PC-9 (cell line): Measurements from ENCODE around the gene MAGIX. TPM values are rescaled to one million over a fixed set of nuclear protein-coding genes. Genes with fewer than 3 reads are reported as not detected.

Experiments used
- BruUV-seq: library from RNA; stranded (reverse); fragments of 400-500 nt; replicated peaks from 2 replicates; lab custom pipeline; 2021; lab: Mats Ljungman, UMichigan
- CTCF ChIA-PET: fragments of 300-600 bp; sonication (Branson Sonifier 250); formaldehyde crosslinking; loops from one replicate; lab custom pipeline; 2022; ENCODE audit warnings: antibody characterized with exemption; lab: Charles Lee
- POLR2A ChIA-PET: fragments of 300-600 bp; sonication (Branson Sonifier 250); formaldehyde crosslinking; loops from one replicate; lab custom pipeline; 2022; ENCODE audit warnings: antibody characterized with exemption; ENCODE audit not compliant: unreplicated experiment; lab: Charles Lee
- DNase-seq, 2 experiments: peaks; one replicate each; pipeline versions ENCODE4 v3.0.0 to v3.0.0-alpha.2; 2015 to 2022; ENCODE audit warnings: mixed read lengths in 1 of 2
- H2AFZ ChIP-seq: fragments of 200-600 bp; sonication (generic); 2 replicates; pipeline ENCODE4 v1.8.1; 2017; ENCODE audit warnings: antibody characterized with exemption
- H3F3A ChIP-seq: fragments of 200-600 bp; sonication (generic); 2 replicates; pipeline ENCODE4 v1.8.1; 2017; ENCODE audit warnings: antibody characterized with exemption, mild to moderate bottlenecking, low read depth; ENCODE audit not compliant: insufficient read depth
- H3K27ac ChIP-seq: fragments of 200-600 bp; sonication (generic); 2 replicates; pipeline ENCODE4 v1.6.1; 2016; ENCODE audit warnings: mixed run types
- H3K27me3 ChIP-seq: fragments of 200-600 bp; sonication (generic); 2 replicates; pipeline ENCODE4 v1.6.1; 2016; ENCODE audit warnings: low read depth, mixed run types; ENCODE audit not compliant: insufficient read depth
- H3K36me3 ChIP-seq: fragments of 200-600 bp; sonication (generic); 2 replicates; pipeline ENCODE4 v1.6.1; 2016; ENCODE audit warnings: low read depth, mixed run types
- H3K4me1 ChIP-seq: fragments of 200-600 bp; sonication (generic); replicated peaks from 2 replicates; pipeline ENCODE4 v1.6.1; 2016; ENCODE audit warnings: mixed run types; ENCODE audit not compliant: insufficient read depth
- H3K4me2 ChIP-seq: fragments of 200-600 bp; sonication (generic); 2 replicates; pipeline ENCODE4 v1.6.1; 2017; ENCODE audit warnings: mixed run types
- H3K4me3 ChIP-seq: fragments of 200-600 bp; sonication (generic); 2 replicates; pipeline ENCODE4 v1.6.1; 2016; ENCODE audit warnings: mixed run types
- H3K79me2 ChIP-seq: fragments of 200-600 bp; sonication (generic); 2 replicates; pipeline ENCODE4 v1.6.1; 2017; ENCODE audit warnings: low read depth, mixed run types
- H3K9me2 ChIP-seq: fragments of 200-600 bp; sonication (generic); 2 replicates; pipeline ENCODE4 v1.8.1; 2017; ENCODE audit warnings: mild to moderate bottlenecking; ENCODE audit not compliant: insufficient read depth
- H3K9me3 ChIP-seq: fragments of 200-600 bp; sonication (generic); 2 replicates; pipeline ENCODE4 v1.8.1; 2016; ENCODE audit warnings: low read depth; ENCODE audit not compliant: insufficient read depth
- H4K20me1 ChIP-seq: fragments of 200-600 bp; sonication (generic); 2 replicates; pipeline ENCODE4 v1.8.1; 2017; ENCODE audit not compliant: insufficient read depth
- EZH2 ChIP-seq: fragments of 200-600 bp; sonication (generic); IDR thresholded peaks from 2 replicates; pipeline ENCODE4 v1.8.0; 2017; ENCODE audit warnings: antibody characterized with exemption, low read depth
- intact Hi-C: fragments of 100-400 bp; cut with micrococcal nuclease; formaldehyde crosslinking; loops from one replicate; pipeline ENCODE4 v1.10.0; 2022; ENCODE audit not compliant: unreplicated experiment
- total RNA-seq: library from RNA; stranded (reverse); gene quantifications from 2 replicates; pipeline ENCODE4 v1.2.3, GENCODE V29; 2021
- TF ChIP-seq, protein P1 (sequence below): fragments of 200-600 bp; sonication (generic); conservative IDR thresholded peaks from 2 replicates; pipeline ENCODE4 v1.6.1; 2017; ENCODE audit warnings: mixed run types, antibody characterized with exemption, mild to moderate bottlenecking, moderate library complexity

MAGIX gene
- total RNA-seq, 1 experiment from 2014 or later, result 1.8 TPM

DNA sequence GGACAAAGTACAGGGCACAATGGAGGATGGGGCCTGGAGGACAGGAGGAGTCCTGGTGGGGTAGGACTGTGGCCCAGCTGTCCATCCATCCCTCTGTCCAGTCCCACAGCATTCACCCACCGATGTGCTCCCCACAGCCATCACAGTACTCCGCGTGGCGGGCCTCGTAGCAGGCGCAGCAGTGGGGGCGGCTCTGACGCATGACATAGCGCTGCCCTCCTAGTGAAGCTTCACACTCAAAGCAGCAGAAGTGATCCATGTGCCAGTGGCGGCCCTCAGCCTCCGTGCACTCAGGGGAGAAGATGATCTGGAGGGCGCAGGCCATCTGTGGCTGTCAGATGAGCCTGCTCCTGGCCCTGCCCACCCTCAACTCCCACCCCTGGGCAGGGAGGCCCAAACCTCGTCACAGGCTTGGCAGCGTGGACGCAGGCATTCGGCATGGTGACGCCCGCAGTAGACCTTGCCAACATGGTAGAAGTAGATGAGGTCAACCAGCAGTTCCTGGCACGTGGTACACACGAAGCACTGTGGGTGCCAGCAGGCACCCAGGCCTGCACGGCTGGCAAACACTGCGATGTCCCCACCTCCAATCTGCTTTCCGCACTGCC lies 15.4 kb downstream of the MAGIX start:
- H3F3A ChIP-seq, result no peaks in the 10 kb centered on the region
- H2AFZ ChIP-seq, result no peak overlapping the region
- H3K9me2 ChIP-seq, result no peaks in the 10 kb centered on the region
- no peaks in the 10 kb centered on the region for H3K9me3 ChIP-seq
- no peaks in the 10 kb centered on the region for H3K4me1 ChIP-seq
- H3K4me2 ChIP-seq, result no peak overlapping the region
- no peak overlapping the region for H3K27ac ChIP-seq
- H3K36me3 ChIP-seq, result no peaks in the 10 kb centered on the region
- BruUV-seq, result no TSS peak
- TF ChIP-seq, protein P1, sequence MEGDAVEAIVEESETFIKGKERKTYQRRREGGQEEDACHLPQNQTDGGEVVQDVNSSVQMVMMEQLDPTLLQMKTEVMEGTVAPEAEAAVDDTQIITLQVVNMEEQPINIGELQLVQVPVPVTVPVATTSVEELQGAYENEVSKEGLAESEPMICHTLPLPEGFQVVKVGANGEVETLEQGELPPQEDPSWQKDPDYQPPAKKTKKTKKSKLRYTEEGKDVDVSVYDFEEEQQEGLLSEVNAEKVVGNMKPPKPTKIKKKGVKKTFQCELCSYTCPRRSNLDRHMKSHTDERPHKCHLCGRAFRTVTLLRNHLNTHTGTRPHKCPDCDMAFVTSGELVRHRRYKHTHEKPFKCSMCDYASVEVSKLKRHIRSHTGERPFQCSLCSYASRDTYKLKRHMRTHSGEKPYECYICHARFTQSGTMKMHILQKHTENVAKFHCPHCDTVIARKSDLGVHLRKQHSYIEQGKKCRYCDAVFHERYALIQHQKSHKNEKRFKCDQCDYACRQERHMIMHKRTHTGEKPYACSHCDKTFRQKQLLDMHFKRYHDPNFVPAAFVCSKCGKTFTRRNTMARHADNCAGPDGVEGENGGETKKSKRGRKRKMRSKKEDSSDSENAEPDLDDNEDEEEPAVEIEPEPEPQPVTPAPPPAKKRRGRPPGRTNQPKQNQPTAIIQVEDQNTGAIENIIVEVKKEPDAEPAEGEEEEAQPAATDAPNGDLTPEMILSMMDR, result no peak
- no peak for TF ChIP-seq EZH2
- no peak for DNase-seq
- intact Hi-C loops, result no loop called here
- H3K79me2 ChIP-seq, result no peaks in the 10 kb centered on the region
- ChIA-PET POLR2A (no interaction called here), CTCF (no interaction called here)
- no peaks in the 10 kb centered on the region for H4K20me1 ChIP-seq
- H3K4me3 ChIP-seq, result no peak overlapping the region
- H3K27me3 ChIP-seq, result no peaks in the 10 kb centered on the region

DNA sequence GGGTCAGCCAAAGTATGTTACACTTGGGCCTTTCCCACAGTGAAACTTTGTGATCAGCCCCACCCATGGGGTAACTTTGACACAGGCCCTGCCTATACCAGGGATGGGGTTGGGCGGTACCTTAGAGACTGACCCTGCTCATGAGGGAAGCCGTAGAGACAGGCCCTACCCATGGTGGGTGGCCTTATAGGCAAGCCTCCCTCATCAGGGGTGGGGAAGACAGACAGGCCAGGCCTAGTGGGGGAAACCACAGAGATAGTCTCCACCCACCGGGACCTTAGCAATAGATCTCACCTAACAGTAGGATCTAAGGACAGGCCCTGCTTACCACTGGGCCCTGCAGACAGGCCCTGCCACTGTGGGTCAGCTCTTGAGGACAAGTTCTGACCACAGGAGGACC lies 16.0 kb downstream of the MAGIX start:
- Histone ChIP-seq H3K27ac (no peak overlapping the region), H3F3A (no peaks in the 10 kb centered on the region), H3K9me3 (no peaks in the 10 kb centered on the region), H3K4me1 (no peaks in the 10 kb centered on the region), H3K27me3 (no peaks in the 10 kb centered on the region), H3K4me3 (no peak overlapping the region), H4K20me1 (no peaks in the 10 kb centered on the region), H3K79me2 (no peaks in the 10 kb centered on the region), H3K4me2 (no peak overlapping the region), H3K36me3 (no peaks in the 10 kb centered on the region), H2AFZ (no peak overlapping the region), H3K9me2 (no peaks in the 10 kb centered on the region)
- ChIA-PET POLR2A (no interaction called here), CTCF (no interaction called here)
- DNase-seq, result no peak
- intact Hi-C loops, result no loop called here
- no TSS peak for BruUV-seq
- no peak for TF ChIP-seq EZH2
- TF ChIP-seq, protein P1, result no peak

DNA sequence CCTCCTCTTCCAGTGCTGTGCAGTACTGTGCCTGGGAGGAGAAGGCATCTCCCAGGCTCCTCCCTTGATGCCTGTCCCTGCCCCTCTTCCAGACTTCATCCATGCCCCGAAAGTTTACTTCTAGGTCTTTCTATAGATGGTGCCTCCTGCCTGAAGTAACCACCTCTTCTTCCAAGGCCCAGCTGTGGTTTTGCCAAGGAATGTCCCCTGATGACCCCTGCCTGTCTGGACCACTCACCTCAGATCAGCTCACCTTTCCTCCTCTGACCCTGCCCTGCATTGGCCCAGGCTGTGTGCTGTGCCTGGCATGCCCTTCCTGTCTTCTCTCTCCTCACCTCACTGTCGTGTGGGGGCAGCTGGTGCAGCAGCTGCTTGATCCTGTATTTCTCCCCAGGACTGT lies 16.8 kb downstream of the MAGIX start:
- no TSS peak for BruUV-seq
- H2AFZ ChIP-seq, result no peak overlapping the region
- H3K79me2 ChIP-seq, result no peaks in the 10 kb centered on the region
- POLR2A ChIA-PET, result no interaction called here
- TF ChIP-seq, protein P1, result no peak
- TF ChIP-seq EZH2, result no peak
- DNase-seq, result no peak
- H3K9me3 ChIP-seq, result no peaks in the 10 kb centered on the region
- no peak overlapping the region for H3K27ac ChIP-seq
- H3K27me3 ChIP-seq, result no peaks in the 10 kb centered on the region
- H3K36me3 ChIP-seq, result no peaks in the 10 kb centered on the region
- no peaks in the 10 kb centered on the region for H3F3A ChIP-seq
- H3K4me3 ChIP-seq, result no peak overlapping the region
- no peaks in the 10 kb centered on the region for H3K9me2 ChIP-seq
- CTCF ChIA-PET, result no interaction called here
- H3K4me2 ChIP-seq, result no peak overlapping the region
- no peaks in the 10 kb centered on the region for H3K4me1 ChIP-seq
- H4K20me1 ChIP-seq, result no peaks in the 10 kb centered on the region
- intact Hi-C loops, result no loop called here
